GM18861 (cell line): ENCODE results near the gene SLC16A10.
"Not testable (repeated sequence)": the region's sequence is repeated elsewhere in the genome, so short reads cannot be mapped to it uniquely, and the experiment has no call there.

Experiments
- ATAC-seq: cut with Tn5 transposase; IDR thresholded peaks from one replicate; pipeline ENCODE4 v1.9.1; 2021; ENCODE audit not compliant: unreplicated experiment

Gene SLC16A10

DNA sequence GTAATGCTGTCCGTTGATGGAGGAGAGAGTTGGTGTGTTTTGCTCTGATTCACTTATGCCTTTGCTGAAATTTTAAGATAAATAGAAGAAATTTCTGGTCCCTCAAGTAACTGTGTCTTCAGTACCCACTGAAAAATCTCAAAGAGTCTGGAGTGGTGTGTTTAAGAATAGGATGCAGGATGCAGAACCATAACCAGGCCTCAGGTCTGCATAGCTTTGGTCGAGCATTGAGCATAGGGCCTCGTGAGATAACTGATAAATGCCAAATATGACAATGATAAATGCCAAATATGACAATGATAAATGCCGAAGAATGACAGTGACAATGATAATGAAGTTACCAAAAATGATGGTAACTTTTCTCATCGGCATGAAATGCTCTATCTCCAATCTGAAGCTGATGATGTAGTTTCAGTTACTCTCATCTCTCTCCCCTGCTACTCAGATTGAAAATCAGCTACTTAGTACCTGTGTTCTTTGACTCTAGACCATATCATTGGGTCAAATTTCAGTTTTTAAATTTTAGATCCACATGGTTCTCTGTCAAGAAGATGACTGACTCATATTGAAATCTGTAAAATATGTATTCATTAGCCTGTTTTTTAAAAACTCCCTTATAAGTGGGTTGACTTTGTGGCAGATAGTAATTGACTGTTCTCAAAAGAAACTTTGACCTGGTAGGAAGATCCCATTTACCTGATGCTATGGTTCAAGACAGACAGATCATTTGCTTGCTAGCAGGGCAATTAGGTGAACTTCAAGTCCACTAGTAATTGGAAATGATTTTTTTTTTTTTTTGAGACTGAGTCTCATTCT is 96.6 kb downstream of the SLC16A10 start:
- peak; percentile 49 for ATAC-seq

DNA sequence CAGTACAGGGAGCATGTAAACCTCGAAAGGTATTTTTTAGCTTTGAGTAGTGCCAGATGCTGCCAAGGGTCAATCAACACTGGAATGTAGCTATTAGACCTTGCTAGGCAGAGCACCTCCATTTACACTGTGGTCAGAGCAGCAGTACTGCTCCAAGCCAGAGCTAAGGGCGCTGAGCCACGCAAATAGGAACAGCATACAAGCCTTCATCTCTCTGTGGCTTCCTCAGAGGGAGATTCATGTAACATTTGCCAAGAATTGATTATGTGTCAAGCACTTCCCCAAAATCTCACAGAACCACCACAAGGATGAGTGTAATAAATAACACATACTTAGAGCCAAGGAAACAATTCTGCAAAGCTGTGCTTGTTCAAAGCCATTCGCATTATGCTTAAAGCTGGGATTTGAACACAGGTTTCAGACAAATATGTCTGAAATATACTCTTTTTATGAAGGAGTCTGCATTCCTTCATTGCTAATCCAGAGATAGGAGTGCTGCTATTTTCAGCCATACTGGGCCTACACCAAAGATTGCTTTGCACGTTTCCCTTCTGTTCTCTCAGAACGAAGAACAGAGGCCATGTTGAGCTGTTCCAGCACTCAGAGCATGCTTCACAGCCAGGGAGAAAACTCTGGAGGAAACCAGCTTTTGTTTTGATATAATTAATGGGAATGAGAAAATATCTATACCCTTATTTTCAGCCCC is 97.7 kb downstream of the SLC16A10 start:
- no peak for ATAC-seq

DNA sequence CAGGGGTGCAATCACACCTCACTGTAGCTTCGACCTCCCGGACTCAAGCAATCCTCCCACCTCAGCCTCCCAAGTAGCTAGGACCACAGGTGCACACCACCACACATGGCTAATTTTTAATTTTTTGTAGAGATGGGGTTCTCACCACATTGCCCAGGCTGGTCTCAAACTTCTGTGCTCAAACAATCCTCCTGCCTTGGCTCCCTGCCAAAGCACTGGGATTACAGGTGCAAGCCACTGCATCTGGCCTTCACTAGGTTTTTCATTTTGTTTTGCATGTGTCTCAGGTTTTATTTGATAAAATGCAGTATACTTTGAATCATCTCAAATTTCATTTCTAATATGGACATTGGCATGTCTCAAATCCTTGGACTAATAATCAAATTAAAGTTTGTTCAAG is 98.7 kb downstream of the SLC16A10 start:
- ATAC-seq: no peak

DNA sequence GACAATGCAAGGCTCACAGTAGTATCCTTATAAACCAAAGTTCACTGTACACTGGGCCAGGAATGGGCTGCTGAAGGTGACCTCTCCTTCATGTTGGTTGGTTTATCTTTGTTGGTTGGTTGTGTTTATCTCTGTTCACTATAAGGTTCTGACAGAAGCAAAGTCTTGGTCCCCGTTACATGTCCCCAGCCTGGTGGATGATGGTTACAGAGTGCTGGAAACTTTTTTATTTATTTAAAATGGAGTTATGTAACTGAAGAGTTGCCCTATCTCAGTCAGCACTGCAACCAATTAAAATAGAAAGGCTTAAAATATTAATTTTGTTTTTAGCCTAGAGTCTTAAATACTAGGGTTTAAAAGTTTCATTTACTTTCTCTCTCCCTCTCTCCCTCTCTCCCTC is 100.6 kb downstream of the SLC16A10 start:
- ATAC-seq: no peak

DNA sequence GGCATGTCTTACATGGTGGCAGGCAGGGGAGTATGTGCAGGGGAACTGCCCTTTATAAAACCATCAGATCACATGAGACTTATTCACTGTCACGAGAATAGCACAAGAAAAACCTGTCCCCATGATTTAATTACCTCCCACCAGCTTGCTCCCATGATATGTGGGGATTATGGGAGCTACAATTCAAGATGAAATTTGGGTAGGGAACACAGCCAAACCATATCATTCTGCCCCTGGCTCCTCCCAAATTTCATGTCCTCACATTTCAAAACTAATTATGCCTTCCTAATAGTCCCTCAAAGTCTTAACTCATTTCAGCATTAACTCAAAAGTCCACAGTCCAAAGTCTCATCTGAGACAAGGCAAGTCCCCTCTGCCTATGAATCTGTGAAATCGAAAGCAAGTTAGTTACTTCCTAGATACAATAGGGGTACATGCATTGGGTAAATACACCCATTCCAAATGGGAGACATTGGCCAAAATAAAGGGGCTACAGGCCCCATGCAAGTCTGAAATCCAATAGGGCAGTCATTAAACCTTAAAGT is 102.4 kb downstream of the SLC16A10 start:
- ATAC-seq: not testable (repeated sequence)

DNA sequence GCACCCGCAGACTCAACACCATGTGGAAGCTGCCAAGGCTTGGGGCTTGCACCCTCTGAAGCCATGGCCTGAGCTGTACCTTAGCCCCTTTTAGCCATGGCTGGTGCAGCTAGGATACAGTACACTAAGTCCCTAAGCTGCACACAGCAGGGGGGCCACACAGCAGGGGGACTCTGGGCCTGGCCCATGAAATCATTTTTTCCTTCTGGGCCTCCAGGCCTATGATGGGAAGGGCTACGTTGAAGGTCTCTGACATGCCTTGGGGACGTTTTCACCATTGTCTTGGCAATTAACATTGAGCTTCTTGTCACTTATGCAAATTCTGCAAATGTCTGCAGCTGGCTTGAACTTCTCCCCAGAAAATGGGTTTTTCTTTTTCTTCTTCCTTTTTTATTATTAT is 103.3 kb downstream of the SLC16A10 start:
- ATAC-seq: no peak

DNA sequence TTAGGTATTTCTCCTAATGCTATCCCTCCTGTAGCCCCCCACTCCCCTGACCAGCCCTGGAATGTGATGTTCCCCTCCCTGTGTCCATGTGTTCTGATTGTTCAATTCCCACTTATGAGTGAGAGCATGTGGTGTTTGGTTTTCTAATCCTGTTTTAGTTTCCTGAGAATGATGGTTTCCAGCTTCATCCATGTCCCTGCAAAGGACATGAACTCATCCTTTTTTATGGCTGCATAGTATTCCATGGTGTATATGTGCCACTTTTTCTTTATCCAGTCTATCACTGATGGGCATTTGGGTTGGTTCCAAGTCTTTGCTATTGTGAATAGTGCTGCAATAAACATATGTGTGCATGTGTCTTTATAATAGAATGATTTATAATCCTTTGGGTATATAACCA is 103.8 kb downstream of the SLC16A10 start:
- not testable (repeated sequence) for ATAC-seq

DNA sequence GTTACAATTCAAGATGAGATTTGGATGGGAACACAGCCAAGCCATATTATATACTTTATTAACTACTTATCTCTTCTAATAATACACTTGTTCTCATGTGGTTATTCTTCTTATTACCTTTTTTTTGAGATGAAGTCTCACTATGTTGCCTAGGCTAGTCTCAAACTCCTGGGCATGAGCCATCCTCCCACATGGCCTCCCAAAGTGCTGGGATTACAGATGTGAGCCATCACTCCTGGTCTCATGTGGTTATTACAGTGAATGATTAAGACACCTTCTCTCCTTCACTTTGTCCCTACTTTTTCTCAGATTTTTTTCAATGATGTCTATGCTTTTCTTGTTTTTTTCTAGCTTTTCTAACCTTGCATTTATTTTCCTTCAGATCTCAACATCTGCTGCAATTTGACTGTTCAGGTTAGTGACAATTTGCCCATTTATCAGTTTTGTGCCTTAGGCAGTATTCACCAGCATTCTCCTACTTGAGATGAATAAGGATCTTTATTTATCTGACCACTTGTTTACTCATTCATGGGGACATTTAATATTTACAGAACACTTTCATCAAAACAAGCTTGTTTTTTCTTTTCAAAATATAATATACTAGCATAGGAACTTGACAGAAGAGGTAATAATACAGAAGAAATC is 105.7 kb downstream of the SLC16A10 start:
- ATAC-seq: no peak

DNA sequence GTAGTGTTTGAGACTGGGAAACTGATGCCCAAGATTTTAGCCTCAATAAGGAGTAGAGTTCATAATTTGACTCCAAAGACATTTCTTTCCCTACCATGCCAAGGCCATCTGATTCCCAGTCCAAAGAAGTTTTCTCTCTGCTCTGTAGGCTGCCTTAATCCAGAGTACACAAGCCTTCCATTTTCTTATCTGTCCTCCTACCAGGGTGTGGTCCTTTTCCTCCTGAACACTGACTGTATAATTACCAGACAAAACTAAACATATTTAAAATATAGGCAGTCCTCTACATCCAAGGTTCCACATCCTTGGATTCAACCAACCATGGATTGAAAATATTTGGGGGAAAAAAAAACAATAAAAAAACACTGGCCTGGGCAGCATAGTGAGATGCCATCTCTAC is 108.4 kb downstream of the SLC16A10 start:
- ATAC-seq: no peak

DNA sequence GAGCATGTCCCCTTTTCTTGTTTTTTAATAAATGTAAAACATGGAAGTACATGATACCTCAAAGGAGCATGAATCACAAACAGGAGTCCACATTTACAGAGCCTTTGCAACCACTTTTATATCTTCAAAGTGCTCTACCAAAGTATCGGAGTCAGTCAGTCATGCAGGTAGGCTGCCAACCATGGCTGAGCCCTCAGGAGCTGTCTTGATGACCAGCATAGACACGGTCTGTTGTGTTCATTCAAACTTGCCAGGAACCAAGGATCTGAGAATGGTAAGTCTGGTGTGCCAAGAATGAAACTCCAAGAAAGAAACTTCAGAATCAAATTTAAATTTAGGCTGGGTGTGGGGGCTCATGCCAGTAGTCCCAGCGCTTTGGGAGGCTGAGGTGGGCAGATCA is 111.5 kb downstream of the SLC16A10 start:
- ATAC-seq: no peak

DNA sequence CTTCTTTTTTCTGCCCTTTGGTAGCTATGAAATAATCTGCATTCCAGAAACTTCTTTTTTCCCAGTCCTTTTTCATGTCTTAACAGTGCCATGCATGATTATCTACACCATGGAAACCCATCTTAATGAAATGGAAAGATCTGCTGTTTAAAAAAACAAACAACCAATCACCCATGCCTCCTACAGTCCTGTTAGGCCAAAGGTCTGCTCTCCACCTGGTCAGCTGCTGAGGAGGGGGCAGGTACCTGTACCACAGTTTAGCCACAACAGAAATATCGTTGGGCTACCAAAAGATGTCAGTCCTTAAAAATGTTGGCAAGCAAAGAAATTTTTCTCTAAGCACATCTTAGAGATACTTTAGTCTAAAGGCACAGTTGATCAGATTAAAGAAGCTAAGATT is 112.6 kb downstream of the SLC16A10 start:
- no peak for ATAC-seq

DNA sequence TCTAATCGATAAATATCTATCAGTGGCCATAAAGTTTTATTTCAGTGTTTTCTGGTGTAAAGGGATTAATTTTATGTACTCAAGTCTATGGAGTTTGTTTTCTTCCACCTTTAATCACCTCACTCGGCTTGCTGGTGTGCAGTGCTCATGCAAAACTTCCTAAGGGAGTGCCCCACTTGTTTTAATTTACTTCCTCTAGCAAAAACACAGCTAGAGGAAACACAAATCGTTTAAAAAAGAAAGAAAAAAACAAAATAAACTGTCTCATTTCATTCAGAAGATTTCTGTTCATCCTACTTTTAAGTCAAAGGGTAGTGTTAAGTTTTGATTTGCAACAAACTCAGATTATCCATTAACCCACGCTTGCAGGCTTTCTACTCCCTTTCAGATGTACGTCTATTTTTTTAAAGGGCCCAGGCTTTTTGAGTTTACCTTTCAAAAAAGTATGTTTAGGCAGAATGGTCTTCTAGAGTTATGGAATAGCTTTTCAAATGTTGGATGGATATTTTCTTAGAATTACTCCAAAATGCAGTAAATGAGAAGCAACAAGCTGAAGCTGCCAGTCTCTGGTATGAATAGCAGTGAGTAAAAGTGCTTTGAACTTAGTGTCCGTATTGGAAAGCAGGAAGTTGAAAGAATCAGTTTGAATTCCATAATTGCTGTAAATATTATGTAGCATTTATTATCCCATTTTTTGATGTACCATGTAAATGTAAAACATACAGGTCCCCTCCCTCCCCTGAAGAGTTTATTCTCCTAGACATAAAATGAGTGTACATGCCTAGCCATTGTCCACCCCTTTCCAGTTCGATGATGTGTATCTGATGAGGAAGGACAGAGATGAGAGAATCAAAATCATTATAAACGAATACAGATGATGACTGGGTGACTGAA is 113.3 kb downstream of the SLC16A10 start:
- no peak for ATAC-seq

DNA sequence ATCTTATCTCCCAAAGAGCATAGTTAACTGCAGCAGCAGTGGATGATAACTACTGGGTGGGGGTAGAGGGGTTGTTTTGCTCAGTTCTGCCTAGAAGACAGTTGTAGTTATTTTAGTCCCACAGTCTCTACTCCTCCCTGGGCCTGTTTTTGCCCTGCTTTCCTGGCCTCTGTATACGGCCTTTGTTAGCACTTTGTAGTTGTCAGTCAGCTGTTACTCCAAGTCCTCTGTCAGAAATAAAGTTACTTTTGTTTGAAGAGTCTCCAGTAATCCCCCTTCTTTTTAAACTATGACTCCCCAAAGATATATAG is 113.9 kb downstream of the SLC16A10 start:
- no peak for ATAC-seq

DNA sequence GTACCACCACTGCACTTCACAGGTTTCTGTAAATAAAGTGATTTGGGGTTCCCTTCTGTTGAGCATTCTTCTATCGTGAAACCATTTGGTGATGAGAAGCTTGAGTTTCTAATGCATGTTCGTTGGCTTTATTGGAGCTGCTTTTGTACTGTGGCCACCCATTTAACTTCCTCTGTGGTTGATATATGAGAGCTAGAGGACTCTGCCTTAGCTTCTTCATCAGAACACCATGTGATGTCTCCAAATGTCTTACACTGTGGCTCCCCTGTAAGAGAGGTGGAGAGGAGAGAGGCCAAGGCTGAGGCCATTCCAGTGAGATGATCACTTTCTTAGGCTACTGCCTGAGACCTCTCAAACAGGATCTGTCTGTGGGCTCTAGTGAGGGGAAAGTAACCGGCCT is 114.5 kb downstream of the SLC16A10 start:
- ATAC-seq: no peak

DNA sequence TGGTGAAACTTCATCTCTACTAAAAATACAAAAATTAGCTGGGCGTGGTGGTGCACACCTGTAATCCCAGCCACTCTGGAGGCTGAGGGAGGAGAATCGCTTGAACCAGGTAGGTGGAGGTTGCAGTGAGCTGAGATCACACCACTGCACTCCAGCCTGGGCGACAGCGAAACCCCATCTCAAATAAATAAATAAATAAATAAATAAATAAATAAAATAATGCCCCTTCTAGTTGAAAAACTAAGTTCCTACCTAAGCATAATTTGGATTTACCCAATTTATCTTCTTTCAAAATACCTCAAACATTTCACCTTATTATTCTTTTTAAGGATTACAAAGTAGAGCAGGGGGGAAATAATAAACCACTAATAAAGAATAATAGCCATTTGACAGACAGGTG is 116.2 kb downstream of the SLC16A10 start:
- not testable (repeated sequence) for ATAC-seq

DNA sequence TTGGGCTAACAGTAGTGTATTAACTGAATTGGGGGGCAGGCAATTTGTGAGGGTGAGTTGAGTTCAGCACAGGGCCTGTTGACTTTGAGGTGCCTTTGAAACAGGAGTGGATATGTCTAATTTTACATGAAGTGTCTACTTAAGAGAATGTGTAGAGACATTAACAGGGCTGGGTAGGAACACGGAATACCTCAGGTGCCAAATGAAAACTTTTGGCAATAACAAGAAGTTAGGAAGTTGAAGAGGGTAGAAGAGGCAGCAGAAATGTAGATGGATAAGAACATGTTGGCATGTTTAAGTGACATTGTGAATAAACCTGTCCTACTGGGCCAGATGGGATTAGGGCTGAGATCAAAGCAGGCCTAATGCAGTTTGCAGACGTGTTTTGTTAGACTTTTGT is 117.0 kb downstream of the SLC16A10 start:
- ATAC-seq: no peak

DNA sequence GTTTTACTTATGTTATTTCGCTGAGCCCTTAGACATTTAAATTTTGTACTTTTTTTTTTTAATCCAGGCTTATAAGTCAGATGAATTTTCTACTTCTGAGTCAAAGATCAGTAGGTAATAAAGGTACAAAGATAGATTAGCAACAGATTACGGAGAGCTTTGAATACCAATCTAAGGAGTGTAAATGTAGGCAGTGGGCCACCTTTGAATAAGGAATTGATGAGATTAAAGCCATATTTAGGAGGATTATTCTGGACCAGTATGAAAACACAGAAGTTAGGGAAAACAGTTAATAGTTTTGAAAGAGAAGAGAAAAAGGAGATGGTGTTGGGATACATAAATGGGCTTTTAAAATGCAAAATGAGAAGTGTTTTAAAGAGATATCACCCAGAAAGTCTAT is 117.6 kb downstream of the SLC16A10 start:
- ATAC-seq: no peak

DNA sequence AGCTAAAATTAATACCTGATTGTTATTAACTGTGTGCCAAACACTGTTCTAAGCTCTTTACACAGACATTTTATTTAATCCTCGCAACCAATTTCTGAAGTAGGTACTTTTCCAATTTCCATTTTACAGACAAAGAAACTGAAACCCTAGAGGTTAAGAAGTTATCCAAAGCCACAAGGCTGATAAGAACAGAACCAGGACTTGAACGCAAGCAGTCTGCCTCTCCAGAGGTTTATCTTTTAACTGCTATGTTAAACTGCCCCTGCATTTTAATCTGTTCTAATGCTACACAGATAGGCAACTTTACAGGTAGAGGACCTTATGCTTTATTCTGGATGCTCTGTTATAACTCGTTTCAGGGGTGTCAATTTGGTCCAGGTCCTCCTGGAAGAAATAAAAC is 118.2 kb downstream of the SLC16A10 start:
- ATAC-seq: no peak

DNA sequence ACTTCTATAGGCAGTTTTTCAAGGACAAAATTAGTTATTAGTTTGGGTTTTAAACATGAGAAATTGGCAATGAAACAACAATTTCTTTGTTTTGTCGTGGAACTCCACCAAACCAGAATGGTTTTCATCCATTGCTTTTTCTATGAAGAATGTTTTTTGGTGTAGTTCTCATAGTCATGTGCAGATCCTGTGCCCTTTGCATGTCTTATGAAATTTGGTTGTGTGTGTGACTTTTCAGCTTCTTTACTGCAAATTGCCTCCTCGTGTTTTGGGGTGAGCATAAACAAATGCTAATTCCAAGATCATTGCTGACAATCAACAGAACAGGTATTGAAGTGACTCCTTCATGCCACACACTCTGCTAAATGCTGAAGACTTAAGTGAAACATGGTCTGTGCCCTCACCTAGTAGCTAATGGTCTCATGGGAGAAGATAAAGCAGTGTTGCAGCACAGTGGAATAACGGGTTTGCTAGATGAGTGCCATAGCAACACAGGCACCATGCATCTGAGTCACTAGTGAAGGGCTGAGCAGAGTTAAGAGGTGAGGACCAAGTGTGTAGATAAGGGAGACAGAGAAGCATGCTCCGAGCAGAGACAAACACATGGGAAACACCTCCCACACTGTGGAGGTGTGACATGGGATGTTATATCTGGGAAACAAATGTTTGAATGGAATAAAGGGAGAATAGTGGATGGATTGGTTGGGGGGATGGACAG is 120.0 kb downstream of the SLC16A10 start:
- ATAC-seq: no peak

DNA sequence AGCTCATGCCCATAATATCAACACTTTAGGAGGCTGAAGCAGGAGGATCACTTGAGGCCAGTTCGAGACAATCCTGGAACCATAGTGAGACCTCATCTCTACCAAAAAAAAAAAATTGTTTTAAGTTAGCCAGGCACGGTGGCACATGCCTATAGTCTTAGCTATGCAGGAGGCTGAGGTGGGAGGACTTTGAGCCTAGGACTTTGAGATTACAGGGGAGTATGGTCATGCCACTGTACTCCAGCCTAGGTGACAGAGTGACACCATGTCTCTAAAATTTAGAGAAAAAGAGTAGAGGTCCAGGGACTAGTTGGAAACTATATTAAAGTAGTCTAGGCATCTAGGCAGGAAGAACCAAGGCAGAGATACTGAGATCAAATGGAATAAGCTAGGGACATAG is 121.6 kb downstream of the SLC16A10 start:
- ATAC-seq: no peak
